DMS153 treated with DMSO at 0.1 percent for 48 hours (cell line): Measurements from ENCODE around the gene CNOT4.
"Not testable (repeated sequence)": the region's sequence is repeated elsewhere in the genome, so short reads cannot be mapped to it uniquely, and the experiment has no call there.

ENCODE experiments used
- DNase-seq: peaks from one replicate; lab custom pipeline; 2025; ENCODE audit not compliant: unreplicated experiment; lab: John Stamatoyannopoulos, UW

The CNOT4 gene

DNA sequence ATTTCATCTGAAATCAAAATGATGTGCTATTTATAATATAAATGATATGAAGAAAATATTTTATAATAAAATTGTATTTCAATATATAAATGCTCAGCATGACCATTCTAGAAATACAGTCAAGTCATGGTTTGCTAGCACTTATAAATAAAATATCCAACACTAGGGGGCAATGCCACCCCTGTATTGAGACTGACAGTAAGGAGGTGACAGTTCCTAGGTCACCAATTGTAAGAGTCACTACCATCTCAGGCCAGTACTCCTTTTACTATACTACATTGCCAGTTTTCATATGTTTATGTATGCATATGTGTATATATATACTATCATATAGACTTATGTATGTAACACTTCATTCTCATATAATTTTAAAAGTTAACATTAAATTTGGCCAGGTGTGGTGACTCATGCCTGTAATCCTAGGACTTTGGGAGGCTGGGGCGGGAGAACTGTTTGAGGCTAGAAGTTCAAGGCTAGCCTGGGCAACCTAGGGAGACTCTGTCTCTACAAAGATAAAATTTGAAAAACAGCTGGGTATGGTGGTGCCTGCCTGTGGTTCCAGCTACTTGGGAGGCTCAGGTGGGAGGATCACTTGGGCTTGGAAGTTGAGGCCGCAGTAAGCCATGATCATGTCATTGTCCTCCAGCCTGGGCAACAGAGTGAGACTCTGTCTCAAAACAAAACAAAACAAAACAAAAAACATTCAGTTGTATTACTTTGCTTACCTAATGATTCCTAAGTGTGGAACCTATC lies 2.4 kb upstream of the CNOT4 start:
- DNase-seq, result peak; percentile 76

DNA sequence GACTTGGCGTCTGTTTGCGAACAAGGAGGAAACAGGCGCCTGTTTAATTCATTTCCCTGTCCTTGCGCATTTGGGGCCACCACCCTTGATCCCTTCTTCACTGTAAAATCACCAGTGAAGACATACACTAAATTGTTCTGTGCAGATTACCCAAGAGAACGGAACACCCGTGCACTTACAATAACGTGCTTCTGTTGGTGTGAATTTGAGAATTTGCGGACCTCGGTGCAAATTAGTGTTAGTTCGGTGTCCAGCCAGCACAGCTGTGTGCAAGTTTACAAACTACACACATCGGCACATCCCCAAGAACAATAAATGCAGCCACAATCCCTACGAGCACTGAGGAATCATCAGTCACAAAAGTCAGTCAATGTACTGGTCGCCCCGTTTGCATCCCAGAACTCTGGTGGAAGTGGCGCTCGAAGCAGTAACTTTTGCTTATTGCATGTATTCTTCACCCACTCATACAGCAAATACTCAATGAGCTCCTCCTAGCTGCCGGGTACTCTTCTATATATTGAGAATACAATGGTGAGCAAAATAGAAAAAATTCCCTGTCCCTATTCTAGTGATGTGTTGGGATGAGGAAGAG lies 786 bp upstream of the CNOT4 start:
- DNase-seq, result no peak

DNA sequence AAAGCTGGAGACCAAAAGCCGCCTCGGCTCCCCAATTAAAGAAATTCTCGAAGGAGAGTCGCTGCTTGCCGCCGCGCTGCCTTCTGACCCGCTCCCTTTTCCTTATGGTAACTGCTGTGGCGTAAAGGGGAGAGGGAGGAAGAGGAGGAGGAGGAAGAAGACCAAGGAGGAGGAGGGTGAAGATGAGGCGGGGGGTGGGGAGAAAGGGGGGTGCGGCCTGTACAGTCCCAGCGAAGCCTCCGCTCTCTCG lies 388 bp downstream of the CNOT4 start:
- no peak for DNase-seq

DNA sequence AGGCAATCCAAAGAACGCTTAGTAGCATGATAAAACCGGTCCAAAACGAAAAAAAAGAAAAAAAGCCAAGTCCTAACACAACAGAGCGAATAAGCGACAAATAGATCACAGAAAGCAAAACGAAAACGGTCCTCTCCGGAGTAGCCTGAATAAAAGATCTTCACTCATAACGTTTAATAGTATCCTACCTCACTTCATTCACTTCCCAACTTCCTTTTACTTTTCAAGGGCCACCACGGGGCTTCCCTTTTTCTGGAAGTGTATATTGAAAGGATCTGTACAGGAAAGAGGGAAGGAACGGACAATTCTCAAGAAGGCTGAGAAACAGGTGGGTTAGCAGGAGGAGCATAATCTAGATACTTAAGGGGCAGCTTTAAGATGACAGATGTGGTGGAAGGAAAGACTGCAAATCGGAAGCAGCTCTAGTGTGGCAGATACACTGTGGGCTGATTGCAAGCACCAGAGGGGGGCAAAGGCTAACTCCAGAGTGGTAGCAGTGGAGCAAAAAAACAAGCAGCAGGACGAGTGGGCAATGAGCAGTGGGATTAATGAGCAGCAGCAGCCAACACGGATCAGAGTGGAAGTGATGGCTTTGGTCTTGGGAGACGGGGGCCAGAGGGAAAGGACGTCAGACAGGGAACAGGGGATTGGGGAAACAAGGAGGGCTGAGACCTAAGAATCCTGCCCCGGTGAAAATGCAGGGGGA lies 866 bp downstream of the CNOT4 start:
- DNase-seq, result no peak

DNA sequence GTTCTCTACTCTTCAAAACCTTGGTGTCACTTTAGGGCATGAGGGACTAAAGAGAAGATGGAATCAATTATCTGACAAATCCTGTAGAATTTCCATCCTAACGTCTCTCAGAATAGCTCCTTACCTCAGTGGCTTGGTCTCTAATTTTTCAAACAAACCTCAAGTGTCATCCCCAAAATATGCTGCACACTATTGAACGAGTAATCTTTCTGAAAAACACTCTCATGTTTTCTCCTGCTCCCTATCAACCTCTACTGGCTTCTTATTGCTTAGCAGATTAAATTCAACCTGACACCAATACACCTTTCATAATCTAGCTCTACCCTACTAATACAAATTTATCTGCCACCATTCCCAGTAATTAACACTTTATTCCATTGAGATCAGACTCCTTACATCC lies 8.5 kb downstream of the CNOT4 start:
- no peak for DNase-seq

DNA sequence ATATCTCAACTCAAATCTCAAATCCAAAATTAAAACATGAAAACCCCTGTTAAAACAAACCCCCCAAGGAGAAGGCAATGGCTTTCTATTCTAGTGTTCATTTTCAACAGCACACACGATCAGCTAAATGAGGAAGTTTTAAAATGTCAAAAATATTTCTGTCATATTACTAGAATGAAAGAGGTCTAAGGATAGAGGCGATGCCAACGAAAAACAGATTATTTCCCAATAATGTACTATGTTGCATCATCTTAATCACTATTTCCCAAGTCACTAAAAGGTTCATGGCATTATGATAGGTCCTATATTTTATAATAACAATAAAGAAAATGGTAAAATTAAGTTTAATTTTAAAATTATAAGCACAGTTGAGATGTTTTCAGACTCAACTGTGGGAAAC lies 10.1 kb downstream of the CNOT4 start:
- DNase-seq, result no peak

DNA sequence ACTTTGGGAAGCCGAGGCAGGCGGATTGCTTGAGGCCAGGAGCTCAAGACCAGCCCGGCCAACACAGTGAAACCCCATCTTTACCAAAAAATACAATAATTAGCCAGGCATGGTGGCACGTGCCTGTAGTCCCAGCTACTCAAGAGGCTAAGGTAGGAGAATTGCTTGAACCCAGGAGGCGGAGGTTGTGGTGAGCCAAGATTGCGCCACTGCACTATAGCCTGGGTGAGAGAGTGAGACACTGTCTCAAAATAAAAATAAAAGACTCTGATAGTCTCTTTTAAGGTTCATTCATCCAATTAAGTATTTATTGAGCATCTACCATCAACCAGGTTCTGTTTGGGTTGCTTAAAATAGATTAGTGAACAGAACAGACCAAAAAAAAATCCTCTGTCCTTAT lies 12.7 kb downstream of the CNOT4 start:
- not testable (repeated sequence) for DNase-seq

DNA sequence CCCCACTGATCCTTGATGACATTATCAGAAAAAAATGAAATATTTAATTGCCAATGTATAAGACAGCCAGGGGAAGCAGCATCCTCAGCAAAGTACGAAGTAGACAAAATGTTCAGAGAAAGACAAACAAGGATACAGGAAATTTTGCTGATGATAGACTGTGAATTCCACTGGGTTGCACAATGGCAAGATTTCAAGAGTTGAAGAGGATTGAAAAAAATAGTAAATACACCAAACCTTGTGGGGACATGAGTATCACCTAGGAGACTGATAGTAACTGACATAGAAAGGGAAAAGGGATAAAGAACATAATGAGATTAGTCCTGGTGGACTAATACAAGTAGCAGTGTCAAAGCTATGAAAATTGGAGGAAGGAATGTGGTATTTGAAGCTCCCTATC lies 16.5 kb downstream of the CNOT4 start:
- DNase-seq, result no peak

DNA sequence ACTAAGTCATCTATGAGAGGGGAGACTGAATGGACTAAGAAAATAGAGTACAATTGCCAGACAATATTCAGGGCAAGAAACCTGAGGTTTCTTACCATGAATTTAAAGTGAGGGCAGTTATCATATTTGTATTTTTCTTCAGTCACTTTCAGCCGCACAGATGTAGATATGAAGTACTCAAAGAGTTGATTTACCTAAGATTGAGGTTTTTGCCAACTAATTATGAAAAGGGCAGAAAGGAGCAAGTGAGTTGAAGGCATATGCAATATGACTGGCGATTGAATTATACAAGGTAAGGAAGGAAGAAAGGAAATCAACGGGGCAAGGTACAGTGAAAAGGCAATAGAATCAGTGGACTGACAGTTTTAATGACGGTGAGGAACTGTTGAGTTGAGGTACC lies 17.8 kb downstream of the CNOT4 start:
- DNase-seq, result no peak

DNA sequence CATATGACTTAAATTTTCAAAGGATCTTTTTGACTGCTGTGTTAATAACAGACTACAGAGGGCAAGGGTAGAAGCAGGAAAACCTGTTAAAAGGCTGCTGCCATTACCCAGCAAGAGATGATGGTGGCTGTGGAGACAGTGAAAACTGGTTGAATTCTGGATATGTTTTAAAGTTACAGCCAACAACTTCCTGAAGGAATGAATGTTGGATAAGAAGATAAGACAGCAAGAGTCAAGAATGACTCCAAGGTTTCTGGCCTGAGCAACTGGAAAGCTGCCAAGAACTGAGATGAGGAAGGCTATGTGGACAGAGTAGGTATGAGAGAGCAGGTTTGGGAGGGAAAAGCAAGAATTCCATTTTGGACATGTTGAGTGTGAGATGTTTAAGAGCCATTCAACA lies 19.1 kb downstream of the CNOT4 start:
- no peak for DNase-seq

DNA sequence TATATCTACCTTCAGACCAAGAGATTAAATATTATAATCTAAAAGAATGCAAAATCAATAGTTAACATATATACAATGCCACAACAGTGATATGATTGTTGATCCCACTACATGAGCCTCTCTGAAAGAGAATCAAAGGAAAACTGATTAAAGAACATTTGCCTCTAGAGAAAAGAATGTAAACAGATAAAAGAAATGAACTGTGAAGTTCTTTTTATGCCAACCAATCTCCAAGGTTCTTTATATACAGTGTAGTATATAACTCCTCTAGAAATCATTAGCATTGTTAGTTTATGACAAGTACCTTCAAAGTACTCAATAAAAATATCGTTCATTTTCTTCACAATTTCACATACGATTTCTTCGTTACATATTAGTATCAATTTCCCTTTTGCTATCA lies 20.1 kb downstream of the CNOT4 start:
- DNase-seq, result no peak

DNA sequence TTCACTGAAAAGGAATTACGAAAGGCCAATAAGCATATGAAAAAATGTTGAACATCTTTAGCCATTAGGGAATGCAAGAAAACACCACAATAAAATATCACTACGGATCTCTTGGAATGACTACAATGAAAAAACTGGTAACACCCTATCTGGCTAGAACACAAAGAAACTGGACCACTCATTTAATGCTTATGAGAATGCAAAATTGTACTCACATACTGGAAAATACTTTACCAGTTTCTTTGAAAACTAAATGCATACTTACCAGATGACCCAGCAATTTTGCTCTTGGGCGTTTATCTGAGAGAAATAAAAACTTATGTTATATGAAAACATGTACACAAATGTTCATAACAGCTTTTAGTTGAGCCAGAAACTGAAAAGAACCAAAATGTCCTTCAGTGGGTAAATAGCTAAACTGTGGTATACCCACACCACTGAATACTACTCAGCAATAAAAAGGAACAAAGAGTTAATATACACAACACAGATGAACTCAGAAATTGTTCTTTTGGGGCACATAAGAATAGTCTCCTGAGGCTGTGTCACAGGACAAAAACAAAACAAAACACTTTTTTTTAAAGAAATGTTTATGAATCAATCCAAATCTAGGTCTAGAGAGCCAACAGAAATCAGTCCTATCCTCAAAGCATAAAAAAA lies 23.5 kb downstream of the CNOT4 start:
- DNase-seq, result no peak

DNA sequence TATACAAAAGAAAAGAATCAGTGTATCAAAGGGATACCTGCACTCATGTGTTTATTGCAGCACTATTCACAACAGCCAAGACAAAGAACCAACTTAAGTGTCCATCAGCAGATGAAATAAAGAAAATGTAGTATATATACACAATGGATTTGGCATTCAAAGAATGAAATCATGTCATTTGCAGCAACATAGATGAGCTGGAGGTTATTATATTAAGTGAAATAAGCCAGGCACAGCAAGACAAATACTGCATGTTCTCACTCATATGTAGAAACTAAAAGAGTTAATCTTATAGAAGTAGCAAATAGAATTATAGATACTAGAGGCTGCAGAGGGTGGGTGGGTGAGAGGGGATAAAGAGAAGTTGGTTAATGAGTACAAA lies 28.3 kb downstream of the CNOT4 start:
- DNase-seq, result no peak

DNA sequence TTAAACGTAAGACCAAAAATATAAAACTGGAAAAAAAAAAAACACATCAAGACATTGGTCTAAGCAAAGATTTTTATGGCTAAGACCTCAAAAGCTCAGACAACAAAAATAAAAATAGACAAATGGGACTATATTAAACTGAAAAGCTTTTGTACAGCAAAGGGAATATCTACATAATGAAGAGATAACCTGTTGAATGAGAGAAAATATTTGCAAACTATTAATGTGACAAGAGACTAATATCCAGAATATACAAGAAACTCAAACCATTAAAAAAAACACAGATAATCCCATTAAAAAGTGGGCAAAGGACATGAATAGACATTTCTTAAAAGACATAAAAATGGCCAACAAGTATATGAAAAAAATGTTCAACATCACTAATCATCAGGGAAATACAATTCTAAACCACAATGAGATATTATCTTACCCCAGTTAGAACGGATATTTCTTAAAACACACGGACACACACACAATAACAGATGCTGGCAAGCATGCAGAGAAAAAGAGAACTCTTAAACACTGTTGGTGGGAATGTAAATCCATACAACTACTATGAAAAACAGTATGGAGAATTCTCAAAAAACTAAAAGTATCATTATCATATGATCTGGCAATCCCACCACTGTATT lies 28.8 kb downstream of the CNOT4 start:
- no peak for DNase-seq

DNA sequence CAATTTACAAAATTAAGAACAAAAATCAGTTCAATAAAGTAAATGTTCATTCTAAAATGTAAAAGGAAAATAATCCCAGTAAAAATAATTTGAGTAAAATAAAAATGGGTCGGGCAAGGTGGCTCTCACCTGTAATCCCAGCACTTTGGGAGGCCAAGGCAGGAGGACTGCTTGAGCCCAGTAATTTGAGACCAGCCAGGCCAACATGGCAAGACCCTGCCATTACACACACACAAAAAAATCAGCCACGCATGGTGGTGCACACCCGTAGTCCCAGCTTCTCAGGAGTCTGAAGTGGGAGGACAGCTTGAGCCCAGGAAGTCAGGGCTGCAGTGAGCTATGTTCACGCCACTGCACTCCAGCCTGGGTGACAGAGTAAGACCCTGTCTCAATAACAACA lies 34.4 kb downstream of the CNOT4 start:
- no peak for DNase-seq

DNA sequence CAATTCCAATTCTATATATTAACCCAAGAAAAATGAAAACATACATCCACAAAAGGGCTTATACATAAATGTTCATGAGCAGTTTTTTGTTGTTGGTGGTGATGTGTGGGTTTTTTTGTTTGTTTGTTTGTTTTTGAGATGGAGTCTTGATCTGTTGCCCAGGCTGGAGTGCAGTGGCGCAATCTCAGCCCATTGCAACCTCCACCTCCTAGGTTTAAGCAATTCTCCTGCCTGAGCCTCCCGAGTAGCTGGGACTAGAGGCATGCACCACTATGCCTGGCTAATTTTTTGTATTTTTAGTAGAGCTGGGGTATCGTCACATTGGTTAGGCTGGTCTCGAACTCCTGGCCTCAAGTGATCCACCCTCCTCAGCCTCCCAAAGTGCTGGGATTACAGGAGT lies 40.2 kb downstream of the CNOT4 start:
- DNase-seq, result not testable (repeated sequence)

DNA sequence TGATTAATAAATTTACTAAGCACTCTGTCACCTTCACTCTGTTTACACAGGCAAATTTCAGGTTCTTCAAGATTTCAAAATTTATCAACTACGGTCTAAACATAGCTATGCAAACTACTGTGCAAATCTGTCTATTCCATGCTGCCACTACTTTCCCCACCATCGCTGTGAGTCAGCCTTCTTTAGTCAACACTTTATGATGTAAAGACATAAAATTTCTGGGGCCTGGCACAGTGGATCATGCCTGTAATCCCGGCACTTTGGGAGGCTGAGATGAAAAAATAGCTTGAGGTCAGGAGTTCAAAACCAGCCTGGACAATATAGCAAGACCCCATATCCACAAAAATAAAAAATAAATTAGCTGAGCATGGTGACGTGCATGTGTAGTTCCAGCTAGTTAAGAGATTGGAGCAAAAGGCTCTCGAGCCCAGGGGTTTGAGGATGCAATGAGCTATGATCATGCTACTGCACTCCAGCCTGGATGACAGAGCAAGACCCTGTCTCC lies 42.6 kb downstream of the CNOT4 start:
- no peak for DNase-seq

DNA sequence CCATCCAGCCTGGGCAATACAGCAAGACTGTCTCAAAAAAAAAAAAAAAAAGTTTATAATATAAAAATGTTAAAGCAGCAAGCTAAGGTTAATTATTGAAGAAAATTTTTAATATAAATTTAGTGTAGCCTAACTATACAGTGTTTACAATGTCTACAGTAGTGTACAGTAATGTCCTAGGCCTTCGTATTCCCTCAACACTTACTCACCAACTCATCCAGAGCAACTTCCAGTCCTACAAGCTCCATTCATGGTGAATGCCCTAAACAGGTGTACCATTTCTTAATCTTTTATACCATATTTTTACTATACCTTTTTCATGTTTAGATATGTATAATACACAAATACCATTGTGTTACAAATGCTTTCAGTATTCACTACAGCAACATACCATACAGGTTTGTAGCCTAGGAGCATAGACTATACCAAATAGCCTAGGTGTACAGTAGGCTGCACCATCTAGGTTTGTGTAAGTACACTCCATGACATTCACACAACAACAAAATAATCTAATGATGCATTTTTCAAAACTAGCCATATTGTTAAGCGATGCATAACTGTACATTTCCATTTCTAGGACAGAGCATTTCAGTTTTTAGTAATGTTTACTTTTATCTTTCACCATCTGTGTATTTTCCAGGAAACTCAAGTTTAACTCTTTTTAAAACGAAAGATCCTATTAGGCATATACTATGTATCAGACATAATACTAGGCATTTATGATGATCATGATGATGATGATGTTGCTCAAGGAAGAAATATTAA lies 43.3 kb downstream of the CNOT4 start:
- no peak for DNase-seq

DNA sequence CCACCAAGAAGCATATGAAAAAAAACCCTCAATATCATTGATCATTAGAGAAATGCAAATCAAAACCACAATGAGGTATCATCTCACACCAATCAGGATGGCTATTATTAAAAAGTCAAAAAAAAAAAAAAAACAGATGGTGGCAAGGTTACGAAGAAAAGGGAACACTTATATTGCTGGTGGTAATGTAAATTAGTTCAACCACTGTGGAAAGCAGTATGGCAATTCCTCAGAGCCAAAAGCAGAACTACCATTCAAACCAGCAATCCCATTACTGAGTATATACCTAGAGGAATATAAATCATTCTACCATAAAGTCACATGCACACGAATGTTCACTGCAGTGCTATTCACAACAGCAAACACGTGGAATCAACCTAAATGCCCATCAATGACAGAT lies 46.0 kb downstream of the CNOT4 start:
- no peak for DNase-seq

DNA sequence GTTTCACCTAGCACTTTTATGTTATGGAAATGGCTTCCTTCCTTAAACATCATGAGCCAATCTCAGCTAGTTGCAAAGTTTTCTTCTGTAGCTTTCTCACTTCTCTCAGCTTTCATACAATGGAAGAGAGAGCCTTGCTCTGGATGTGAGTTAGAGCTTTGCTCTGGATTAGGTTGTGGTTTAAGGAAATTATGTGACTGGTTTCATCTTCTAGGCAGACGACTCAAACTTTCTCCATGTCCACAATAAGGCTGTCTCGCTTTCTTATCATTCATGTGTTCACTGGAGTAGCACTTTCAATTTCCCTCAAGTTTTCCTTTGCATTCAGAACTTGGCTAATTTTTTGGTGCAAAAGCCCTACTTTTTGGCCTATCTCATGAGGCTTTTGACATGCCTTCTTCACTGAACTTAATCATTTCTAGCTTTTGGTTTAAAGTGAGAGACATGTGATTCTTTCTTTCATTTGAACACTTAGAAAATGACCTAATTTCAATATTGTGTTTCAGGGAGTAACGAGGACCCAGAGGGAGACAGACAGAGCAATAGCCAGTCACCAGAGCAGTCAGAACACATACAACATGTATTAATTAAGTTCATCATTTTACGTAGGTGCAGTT lies 49.8 kb downstream of the CNOT4 start:
- no peak for DNase-seq
